Peyer's patch (tissue), 4 donors: ENCODE results near the gene GPM6B.

ENCODE experiments used
- POLR2A ChIP-seq, 2 donors: fragments of 450-650 bp; IDR thresholded peaks; one replicate each; pipeline ENCODE4 v1.5.1; 2017; ENCODE audit warnings: antibody characterized with exemption in 2 of 2, mild to moderate bottlenecking in 2 of 2, moderate library complexity in 2 of 2
- TF ChIP-seq, protein P1 (sequence below), 6 experiments: fragments of 450-650 bp in 4 of 6; fragments of 200-600 bp in 2 of 6; sonication (generic) in 1 of 6; IDR thresholded peaks; one replicate each; pipeline ENCODE4 v1.5.1; 2017 to 2019; ENCODE audit warnings: antibody characterized with exemption in 6 of 6, mild to moderate bottlenecking in 3 of 6, moderate library complexity in 1 of 6

DNA sequence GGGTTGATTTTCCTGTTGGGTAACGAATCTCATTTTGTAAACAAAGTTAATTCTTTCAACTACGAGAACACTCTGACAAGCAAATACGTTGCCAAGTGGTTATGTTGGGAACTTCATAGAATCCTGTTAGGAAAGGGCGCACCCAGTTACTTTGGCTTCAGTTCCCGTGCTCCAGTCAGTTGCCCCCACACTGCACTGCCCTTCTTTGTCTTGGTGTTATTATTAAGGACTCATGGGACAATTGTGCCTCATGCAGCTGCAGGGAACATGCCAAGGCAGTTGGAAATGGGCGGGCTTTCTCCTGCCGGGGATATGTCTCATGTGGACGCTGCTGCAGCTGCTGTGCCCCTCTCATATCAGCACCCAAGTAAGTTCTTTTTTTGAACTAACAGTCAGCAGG lies 53.4 kb downstream of the GPM6B start:
- TF ChIP-seq, protein P1, sequence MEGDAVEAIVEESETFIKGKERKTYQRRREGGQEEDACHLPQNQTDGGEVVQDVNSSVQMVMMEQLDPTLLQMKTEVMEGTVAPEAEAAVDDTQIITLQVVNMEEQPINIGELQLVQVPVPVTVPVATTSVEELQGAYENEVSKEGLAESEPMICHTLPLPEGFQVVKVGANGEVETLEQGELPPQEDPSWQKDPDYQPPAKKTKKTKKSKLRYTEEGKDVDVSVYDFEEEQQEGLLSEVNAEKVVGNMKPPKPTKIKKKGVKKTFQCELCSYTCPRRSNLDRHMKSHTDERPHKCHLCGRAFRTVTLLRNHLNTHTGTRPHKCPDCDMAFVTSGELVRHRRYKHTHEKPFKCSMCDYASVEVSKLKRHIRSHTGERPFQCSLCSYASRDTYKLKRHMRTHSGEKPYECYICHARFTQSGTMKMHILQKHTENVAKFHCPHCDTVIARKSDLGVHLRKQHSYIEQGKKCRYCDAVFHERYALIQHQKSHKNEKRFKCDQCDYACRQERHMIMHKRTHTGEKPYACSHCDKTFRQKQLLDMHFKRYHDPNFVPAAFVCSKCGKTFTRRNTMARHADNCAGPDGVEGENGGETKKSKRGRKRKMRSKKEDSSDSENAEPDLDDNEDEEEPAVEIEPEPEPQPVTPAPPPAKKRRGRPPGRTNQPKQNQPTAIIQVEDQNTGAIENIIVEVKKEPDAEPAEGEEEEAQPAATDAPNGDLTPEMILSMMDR (IDR thresholded peaks at IDR 0.05) = no peak
- TF ChIP-seq POLR2A (IDR thresholded peaks at IDR 0.05) = no peak
